H1 (cell line): Measurements from ENCODE around the gene CREBBP. TPM values are rescaled to one million over a fixed set of nuclear protein-coding genes. Genes with fewer than 3 reads are reported as not detected.

Experiments used
- CTCF ChIA-PET: fragments of 300-600 bp; sonication (Branson Sonifier 250); formaldehyde crosslinking; loops from one replicate; lab custom pipeline; 2021; ENCODE audit not compliant: partially characterized antibody; lab: Charles Lee
- POLR2A ChIA-PET: fragments of 300-600 bp; sonication (Branson Sonifier 250); formaldehyde crosslinking; loops from one replicate; lab custom pipeline; 2021; ENCODE audit warnings: inconsistent platforms; ENCODE audit not compliant: partially characterized antibody; lab: Charles Lee
- DNase-seq, 2 experiments: peaks; one replicate each; pipeline versions ENCODE4 v3.0.0 to v3.0.0-alpha.2; 2010 to 2022; ENCODE audit warnings: low spot score in 2 of 2, low read depth in 1 of 2, mixed read lengths in 1 of 2
- FAIRE-seq: peaks from 2 replicates; lab custom pipeline; 2011; peaks lifted over from hg19 to GRCh38; lab: Jason Lieb, UNC
- H2AFZ ChIP-seq: 2 replicates; pipeline ENCODE4 v1.8.1; 2012; ENCODE audit warnings: low read length, inconsistent platforms
- H2AK5ac ChIP-seq: 2 replicates; pipeline ENCODE4 v1.6.1; 2013; ENCODE audit warnings: low read depth, low read length
- H2BK120ac ChIP-seq: replicated peaks from 2 replicates; pipeline ENCODE3; 2013; ENCODE audit warnings: low read depth, low read length, inconsistent platforms
- H2BK12ac ChIP-seq: 2 replicates; pipeline ENCODE4 v1.6.1; 2013; ENCODE audit warnings: low read depth, low read length
- H2BK15ac ChIP-seq: 2 replicates; pipeline ENCODE4 v1.6.1; 2013; ENCODE audit warnings: low read length
- H2BK20ac ChIP-seq: 2 replicates; pipeline ENCODE4 v1.6.1; 2013; ENCODE audit warnings: low read length
- H2BK5ac ChIP-seq: 2 replicates; pipeline ENCODE4 v1.6.1; 2013; ENCODE audit warnings: low read depth, low read length
- H3K14ac ChIP-seq: 2 replicates; pipeline ENCODE4 v1.6.1; 2013; ENCODE audit warnings: inconsistent platforms; ENCODE audit not compliant: insufficient read length
- H3K18ac ChIP-seq: 2 replicates; pipeline ENCODE4 v1.6.1; 2013; ENCODE audit warnings: low read length; ENCODE audit errors: extremely low read depth
- H3K23ac ChIP-seq: 2 replicates; pipeline ENCODE4 v1.6.1; 2013; ENCODE audit warnings: inconsistent platforms; ENCODE audit not compliant: insufficient read length
- H3K23me2 ChIP-seq: 2 replicates; pipeline ENCODE4 v1.6.1; 2013; ENCODE audit warnings: low read depth, low read length
- H3K27ac ChIP-seq: 2 replicates; pipeline ENCODE4 v1.6.1; 2011; ENCODE audit warnings: low read depth, low read length, inconsistent platforms
- H3K27me3 ChIP-seq, 4 experiments: replicated peaks in 1 of 4; 1 replicate in 1 of 4; 2 replicates in 3 of 4; pipeline versions ENCODE4 v1.6.1 to v1.8.1; 2011 to 2013; ENCODE audit warnings: low read length in 3 of 4, mild to moderate bottlenecking in 3 of 4, inconsistent platforms in 2 of 4, mixed read lengths in 2 of 4, moderate library complexity in 1 of 4; ENCODE audit not compliant: control insufficient read depth in 3 of 4, insufficient read depth in 3 of 4; ENCODE audit errors: extremely low read depth in 1 of 4
- H3K36me3 ChIP-seq, 4 experiments: 2 replicates each; pipeline versions ENCODE4 v1.6.1 to v1.8.1; 2011 to 2013; ENCODE audit warnings: mild to moderate bottlenecking in 4 of 4, low read length in 3 of 4, moderate library complexity in 2 of 4, control low read depth in 1 of 4, inconsistent platforms in 1 of 4; ENCODE audit not compliant: insufficient read depth in 4 of 4, control insufficient read depth in 2 of 4
- H3K4ac ChIP-seq: replicated peaks from 2 replicates; pipeline ENCODE3; 2013; ENCODE audit warnings: low read length, low read depth, mixed read lengths, inconsistent platforms; ENCODE audit not compliant: insufficient read length
- H3K4me1 ChIP-seq, 4 experiments: replicated peaks in 1 of 4; 1 replicate in 1 of 4; 2 replicates in 3 of 4; pipeline versions ENCODE4 v1.6.1 to v1.8.1; 2011 to 2013; ENCODE audit warnings: low read length in 3 of 4, inconsistent platforms in 2 of 4, mixed read lengths in 1 of 4; ENCODE audit not compliant: insufficient read depth in 4 of 4, control insufficient read depth in 3 of 4
- H3K4me2 ChIP-seq, 2 experiments: 2 replicates each; pipeline versions ENCODE4 v1.6.1 to v1.8.1; 2011 to 2013; ENCODE audit warnings: low read depth in 2 of 2, low read length in 2 of 2, control low read depth in 1 of 2, inconsistent platforms in 1 of 2, mild to moderate bottlenecking in 1 of 2; ENCODE audit not compliant: insufficient read depth in 1 of 2
- H3K4me3 ChIP-seq, 4 experiments: fragments of 200-600, 300-600 bp in 1 of 4; sonication (generic), shearing (Covaris generic), sonication (Bioruptor Twin) in 1 of 4; 2 replicates each; pipeline versions ENCODE4 v1.5.1 to v1.8.1; 2011 to 2016; ENCODE audit warnings: low read length in 4 of 4, low read depth in 3 of 4, control low read depth in 2 of 4, inconsistent platforms in 2 of 4, mild to moderate bottlenecking in 2 of 4, mixed read lengths in 1 of 4, moderate library complexity in 1 of 4; ENCODE audit not compliant: insufficient read depth in 2 of 4; ENCODE audit errors: extremely low read depth in 1 of 4
- H3K56ac ChIP-seq: replicated peaks from 2 replicates; pipeline ENCODE3; 2013; ENCODE audit warnings: low read depth, mild to moderate bottlenecking, mixed read lengths, low read length, inconsistent platforms; ENCODE audit not compliant: insufficient read length
- H3K79me1 ChIP-seq: 2 replicates; pipeline ENCODE4 v1.6.1; 2013; ENCODE audit warnings: low read depth, low read length, control low read depth
- H3K79me2 ChIP-seq, 2 experiments: 2 replicates each; pipeline versions ENCODE4 v1.6.1 to v1.8.1; 2012 to 2013; ENCODE audit warnings: low read length in 2 of 2, mild to moderate bottlenecking in 2 of 2, inconsistent platforms in 1 of 2; ENCODE audit not compliant: insufficient read depth in 2 of 2, control insufficient read depth in 1 of 2
- H3K9ac ChIP-seq, 4 experiments: replicated peaks in 1 of 4; 1 replicate in 1 of 4; 2 replicates in 3 of 4; pipeline versions ENCODE4 v1.6.1 to v1.8.1; 2011 to 2013; ENCODE audit warnings: low read depth in 3 of 4, low read length in 3 of 4, control low read depth in 2 of 4, mild to moderate bottlenecking in 2 of 4, moderate library complexity in 2 of 4, inconsistent platforms in 1 of 4; ENCODE audit errors: extremely low read depth in 1 of 4
- H3K9me3 ChIP-seq, 2 experiments: 2 replicates each; pipeline versions ENCODE4 v1.6.1 to v1.8.1; 2012 to 2013; ENCODE audit warnings: mild to moderate bottlenecking in 2 of 2, moderate library complexity in 2 of 2, control low read depth in 1 of 2, inconsistent platforms in 1 of 2, low read depth in 1 of 2, low read length in 1 of 2, mixed read lengths in 1 of 2; ENCODE audit not compliant: insufficient read depth in 2 of 2
- H4K20me1 ChIP-seq, 2 experiments: replicated peaks in 1 of 2; 2 replicates each; pipeline versions ENCODE3 to v1.8.1; 2011 to 2013; ENCODE audit warnings: inconsistent platforms in 2 of 2, low read length in 2 of 2, mild to moderate bottlenecking in 1 of 2; ENCODE audit not compliant: insufficient read depth in 2 of 2, control insufficient read depth in 1 of 2
- H4K5ac ChIP-seq: 2 replicates; pipeline ENCODE4 v1.6.1; 2013; ENCODE audit warnings: low read length, low read depth, mixed read lengths, inconsistent platforms; ENCODE audit not compliant: insufficient read length
- H4K8ac ChIP-seq: 2 replicates; pipeline ENCODE4 v1.8.0; 2013; ENCODE audit warnings: mild to moderate bottlenecking, moderate library complexity, low read length, inconsistent platforms; ENCODE audit not compliant: insufficient read depth; ENCODE audit errors: extremely low read depth
- H4K91ac ChIP-seq: replicated peaks from 2 replicates; pipeline ENCODE3; 2013; ENCODE audit warnings: low read length, mixed read lengths, inconsistent platforms; ENCODE audit not compliant: insufficient read length
- ATF2 ChIP-seq: IDR thresholded peaks from 2 replicates; pipeline ENCODE4 v1.6.1; 2012; ENCODE audit warnings: low read length, inconsistent platforms
- ATF3 ChIP-seq: IDR thresholded peaks from 2 replicates; pipeline ENCODE4 v1.6.1; 2011; ENCODE audit warnings: low read depth, mild to moderate bottlenecking, low read length; ENCODE audit not compliant: insufficient read depth
- EGR1 ChIP-seq: IDR thresholded peaks from 2 replicates; pipeline ENCODE4 v1.6.1; 2011; ENCODE audit warnings: low read depth, low read length, borderline replicate concordance
- GABPA ChIP-seq: IDR thresholded peaks from 2 replicates; pipeline ENCODE4 v1.6.1; 2011; ENCODE audit warnings: mild to moderate bottlenecking, low read length, moderate library complexity, borderline replicate concordance; ENCODE audit not compliant: insufficient read depth
- HDAC2 ChIP-seq, 2 experiments: fragments of 300-600 bp in 1 of 2; sonication (generic) in 1 of 2; IDR thresholded peaks; 2 replicates each; pipeline ENCODE4 v1.6.1; 2011 to 2012; ENCODE audit warnings: low read depth in 2 of 2, low read length in 2 of 2, mild to moderate bottlenecking in 2 of 2, moderate library complexity in 2 of 2, borderline replicate concordance in 1 of 2, inconsistent platforms in 1 of 2
- JUN ChIP-seq: IDR thresholded peaks from 2 replicates; pipeline ENCODE4 v1.6.1; 2011; ENCODE audit warnings: low read depth, mild to moderate bottlenecking, improper control_type of control experiment, low read length
- KDM1A ChIP-seq: fragments of 200-600, 300-600 bp; sonication (generic); IDR thresholded peaks from 2 replicates; pipeline ENCODE4 v1.7.1; 2016; ENCODE audit warnings: mild to moderate bottlenecking, low read length, borderline replicate concordance
- KDM4A ChIP-seq: IDR thresholded peaks from one replicate; pipeline ENCODE4 v1.7.1; 2012; ENCODE audit warnings: low read depth, mild to moderate bottlenecking, moderate library complexity, low read length, inconsistent platforms; ENCODE audit not compliant: severe bottlenecking
- NANOG ChIP-seq: IDR thresholded peaks from 2 replicates; pipeline ENCODE4 v1.6.1; 2011; ENCODE audit warnings: low read length, low read depth, mild to moderate bottlenecking, inconsistent platforms; ENCODE audit not compliant: insufficient read depth, poor library complexity, severe bottlenecking
- SAP30 ChIP-seq: fragments of 300-600 bp; sonication (generic); IDR thresholded peaks from 2 replicates; pipeline ENCODE4 v1.7.1; 2012; ENCODE audit warnings: low read length, moderate library complexity, mild to moderate bottlenecking, inconsistent platforms; ENCODE audit not compliant: insufficient read depth, insufficient replicate concordance
- WGBS, 2 experiments: shearing (Covaris generic) in 1 of 2; methylation state at CpG; one replicate each; pipeline versions ENCODE4 v1.1.6 to v1.1.7; 2013 to 2015; ENCODE audit warnings: low lambda C conversion rate in 2 of 2, mixed read lengths in 2 of 2, inconsistent platforms in 1 of 2, low coverage in 1 of 2, missing lambda C conversion rate in 1 of 2; ENCODE audit not compliant: insufficient replicate concordance in 2 of 2, insufficient coverage in 1 of 2, insufficient read length in 1 of 2; ENCODE audit errors: extremely low coverage in 1 of 2, missing lambda C conversion rate in 1 of 2; 5-methylcytosine and 5-hydroxymethylcytosine counted together
- polyA plus RNA-seq, 7 experiments: library from polyadenylated mRNA; depleted of rRNA in 3 of 7; stranded (reverse) in 5 of 7; unstranded in 2 of 7; fragments of >200 nt in 5 of 7; fragments of 200-250 nt in 2 of 7; gene quantifications; 1 replicate in 5 of 7; 2 replicates in 1 of 7; 4 replicates in 1 of 7; pipeline versions ENCODE4 v1.2.1 to v1.2.3, GENCODE V29; 2011 to 2013; ENCODE audit warnings: missing spikeins in 2 of 7, mixed read lengths in 2 of 7
- total RNA-seq: library from RNA; stranded (reverse); fragmentation: NEBNext Ultra II Directional; extraction: Animal tissue kit (Norgen Biotek cat#: 25700); gene quantifications from 2 replicates; pipeline ENCODE4 v1.2.1, GENCODE V29; 2021

CREBBP gene
- total and polyA plus RNA-seq, 2 of the 8 experiments (the other 6 are each of a cell fraction or from before 2014, with no cell fraction given): 10.0 to 60.1 TPM

- Histone ChIP-seq H4K8ac (no peak overlapping the region), H2BK12ac (no peak overlapping the region), H3K23ac (no peak overlapping the region), H3K27ac (no peak overlapping the region), H3K4ac (no peak overlapping the region), H3K14ac (no peak overlapping the region), H4K5ac (no peak overlapping the region), H3K4me2 (no peak overlapping the region), H3K36me3 (no peaks in the 10 kb centered on the region; a peak in 1 of 8 replicates), H2AK5ac (no peak overlapping the region), H2BK15ac (no peak overlapping the region), H3K18ac (no peak overlapping the region), H4K20me1 (peaks cover 9 to 13% of the 10 kb centered on the region in 2 experiments), H3K27me3 (no peaks in the 10 kb centered on the region), H3K4me1 (peaks cover 0 to 6% (median 0%) of the 10 kb centered on the region in 4 experiments; a peak in 2 of 7 replicates), H3K79me1 (no peaks in the 10 kb centered on the region; the same call in 1 of the 2 replicates), H3K4me3 (no peak overlapping the region), H2BK20ac (no peak overlapping the region), H3K9ac (no peak overlapping the region), H2BK120ac (no peak overlapping the region), H4K91ac (no peak overlapping the region), H2BK5ac (no peak overlapping the region), H3K9me3 (peaks cover 0 to 4% of the 10 kb centered on the region in 2 experiments; a peak in 1 of 4 replicates), H3K23me2 (no peaks in the 10 kb centered on the region), H3K56ac (no peak overlapping the region), H3K79me2 (peaks cover 11 to 92% of the 10 kb centered on the region in 2 experiments), H2AFZ (no peak overlapping the region)
- DNase-seq: no peak
- 96% methylated on average over 4 of the region's 4 CpGs; no CpG with 5 or more reads in 1 of the 2 experiments for WGBS, 2 experiments
- ChIA-PET POLR2A (no interaction called here), CTCF (no interaction called here)
- FAIRE-seq: no peak
- TF ChIP-seq KDM4A (no peak), KDM1A (no peak), GABPA (no peak), EGR1 (no peak), ATF3 (no peak), ATF2 (no peak), JUN (no peak), NANOG (no peak), HDAC2 (IDR thresholded peaks at IDR 0.05; ENCODE audit: borderline replicate concordance in 1 of 2, low read depth in 2 of 2, low read length in 2 of 2) (no peak), SAP30 (no peak)
Observed at GRCh38 chr16:3832668-3833067, 47.8 kb downstream of the CREBBP start.
